Measurements from ENCODE around the gene GADD45G.

GRCh38 chr9:89596937-89597555, 7.8 kb upstream of the GADD45G start:
- TF ChIP-seq ZNF274 (IDR thresholded peaks at IDR 0.05; ENCODE audit: low read depth, low read length) (no peak), YY1 (IDR thresholded peaks at IDR 0.05; ENCODE audit: insufficient read depth, insufficient read length) (no peak)
